Measurements from ENCODE around the gene IFTAP.

The IFTAP gene

DNA sequence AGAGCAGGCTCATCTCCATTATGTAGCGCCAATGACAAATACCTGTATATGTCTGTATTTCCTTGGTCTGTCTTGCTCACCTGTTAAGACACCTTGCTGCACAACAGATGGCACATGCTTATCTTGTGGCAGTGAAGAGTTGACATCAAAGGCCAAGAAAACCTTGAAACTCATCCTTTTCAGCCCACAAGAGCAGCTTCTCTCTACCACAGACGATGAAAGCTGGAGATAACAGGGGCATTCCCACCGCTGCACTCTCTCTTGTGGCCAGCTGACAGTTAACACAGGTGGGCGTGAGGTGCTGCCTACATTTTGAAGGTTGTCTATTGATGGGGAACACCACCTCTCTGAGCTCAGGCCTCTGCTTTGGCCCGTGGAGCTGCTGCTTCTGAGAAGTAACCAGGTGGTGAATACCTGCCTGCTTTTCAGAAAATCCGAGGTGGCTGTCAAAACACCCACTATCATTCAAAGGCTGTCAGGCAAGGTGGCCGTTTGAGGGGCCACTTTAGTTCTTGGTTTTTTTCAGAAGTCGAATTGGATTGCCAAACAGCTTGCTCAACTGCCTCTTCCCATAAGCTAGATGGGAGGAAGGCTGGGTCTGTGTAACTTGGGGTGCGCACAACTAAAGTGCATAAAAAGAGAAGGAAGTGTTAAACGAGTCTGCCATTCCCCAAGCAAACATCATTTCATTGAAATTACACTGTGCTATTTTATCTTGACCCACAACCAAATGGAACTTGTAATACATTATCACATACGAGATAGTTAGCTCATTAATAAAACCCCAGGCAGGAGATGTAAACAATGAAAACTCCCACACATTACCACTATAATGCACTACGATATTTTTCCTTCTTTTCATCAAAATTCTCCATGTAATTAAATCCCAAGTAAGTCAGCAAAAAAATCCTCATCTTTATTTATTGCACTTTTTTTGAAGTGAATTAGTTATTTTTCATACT lies 90.8 kb downstream of the IFTAP start:
- Histone ChIP-seq H3K4me1 (no peaks in the 10 kb centered on the region), H3K4me3 (ENCODE audit: low read depth, low read length) (no peak overlapping the region), H3K27me3 (ENCODE audit: control insufficient read depth, insufficient read depth, low read length) (no peaks in the 10 kb centered on the region), H3K4me2 (ENCODE audit: low read length) (no peak overlapping the region), H3K9ac (no peak overlapping the region), H3K9me3 (ENCODE audit: control insufficient read depth, low read length) (no peaks in the 10 kb centered on the region), H2AFZ (no peak overlapping the region), H3K79me2 (no peaks in the 10 kb centered on the region), H3K36me3 (ENCODE audit: control insufficient read depth, insufficient read depth, low read length) (no peaks in the 10 kb centered on the region), H3K27ac (no peak overlapping the region)
- TF ChIP-seq, protein P1, sequence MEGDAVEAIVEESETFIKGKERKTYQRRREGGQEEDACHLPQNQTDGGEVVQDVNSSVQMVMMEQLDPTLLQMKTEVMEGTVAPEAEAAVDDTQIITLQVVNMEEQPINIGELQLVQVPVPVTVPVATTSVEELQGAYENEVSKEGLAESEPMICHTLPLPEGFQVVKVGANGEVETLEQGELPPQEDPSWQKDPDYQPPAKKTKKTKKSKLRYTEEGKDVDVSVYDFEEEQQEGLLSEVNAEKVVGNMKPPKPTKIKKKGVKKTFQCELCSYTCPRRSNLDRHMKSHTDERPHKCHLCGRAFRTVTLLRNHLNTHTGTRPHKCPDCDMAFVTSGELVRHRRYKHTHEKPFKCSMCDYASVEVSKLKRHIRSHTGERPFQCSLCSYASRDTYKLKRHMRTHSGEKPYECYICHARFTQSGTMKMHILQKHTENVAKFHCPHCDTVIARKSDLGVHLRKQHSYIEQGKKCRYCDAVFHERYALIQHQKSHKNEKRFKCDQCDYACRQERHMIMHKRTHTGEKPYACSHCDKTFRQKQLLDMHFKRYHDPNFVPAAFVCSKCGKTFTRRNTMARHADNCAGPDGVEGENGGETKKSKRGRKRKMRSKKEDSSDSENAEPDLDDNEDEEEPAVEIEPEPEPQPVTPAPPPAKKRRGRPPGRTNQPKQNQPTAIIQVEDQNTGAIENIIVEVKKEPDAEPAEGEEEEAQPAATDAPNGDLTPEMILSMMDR (IDR thresholded peaks at IDR 0.05) = no peak

DNA sequence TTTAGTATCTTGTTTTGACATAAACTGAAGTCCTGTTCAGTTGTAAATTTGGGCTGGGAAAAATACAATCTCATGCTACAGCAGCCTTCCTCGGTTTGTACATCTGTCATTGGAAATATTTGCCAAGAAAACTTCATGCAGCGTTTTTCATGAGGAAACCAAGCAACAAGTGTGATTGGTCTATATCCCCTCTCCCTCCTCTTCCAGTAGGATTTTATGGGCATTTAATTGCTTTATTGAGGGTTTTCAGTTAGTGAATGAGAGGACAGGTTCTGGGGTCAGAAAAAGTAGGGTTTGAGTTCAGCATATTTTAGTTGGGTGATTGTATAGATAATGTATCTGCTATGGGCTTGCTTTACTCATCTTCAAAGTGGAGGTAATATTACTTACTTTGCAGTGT lies 93.8 kb downstream of the IFTAP start:
- Histone ChIP-seq H3K4me2 (ENCODE audit: low read length) (no peak overlapping the region), H3K27ac (no peak overlapping the region), H3K9me3 (ENCODE audit: control insufficient read depth, low read length) (no peaks in the 10 kb centered on the region), H3K27me3 (ENCODE audit: control insufficient read depth, insufficient read depth, low read length) (no peaks in the 10 kb centered on the region), H3K4me3 (ENCODE audit: low read depth, low read length) (no peak overlapping the region), H3K4me1 (no peaks in the 10 kb centered on the region), H3K36me3 (ENCODE audit: control insufficient read depth, insufficient read depth, low read length) (no peaks in the 10 kb centered on the region), H3K9ac (no peak overlapping the region), H2AFZ (no peak overlapping the region), H3K79me2 (no peaks in the 10 kb centered on the region)
- TF ChIP-seq, protein P1 (IDR thresholded peaks at IDR 0.05) = no peak

DNA sequence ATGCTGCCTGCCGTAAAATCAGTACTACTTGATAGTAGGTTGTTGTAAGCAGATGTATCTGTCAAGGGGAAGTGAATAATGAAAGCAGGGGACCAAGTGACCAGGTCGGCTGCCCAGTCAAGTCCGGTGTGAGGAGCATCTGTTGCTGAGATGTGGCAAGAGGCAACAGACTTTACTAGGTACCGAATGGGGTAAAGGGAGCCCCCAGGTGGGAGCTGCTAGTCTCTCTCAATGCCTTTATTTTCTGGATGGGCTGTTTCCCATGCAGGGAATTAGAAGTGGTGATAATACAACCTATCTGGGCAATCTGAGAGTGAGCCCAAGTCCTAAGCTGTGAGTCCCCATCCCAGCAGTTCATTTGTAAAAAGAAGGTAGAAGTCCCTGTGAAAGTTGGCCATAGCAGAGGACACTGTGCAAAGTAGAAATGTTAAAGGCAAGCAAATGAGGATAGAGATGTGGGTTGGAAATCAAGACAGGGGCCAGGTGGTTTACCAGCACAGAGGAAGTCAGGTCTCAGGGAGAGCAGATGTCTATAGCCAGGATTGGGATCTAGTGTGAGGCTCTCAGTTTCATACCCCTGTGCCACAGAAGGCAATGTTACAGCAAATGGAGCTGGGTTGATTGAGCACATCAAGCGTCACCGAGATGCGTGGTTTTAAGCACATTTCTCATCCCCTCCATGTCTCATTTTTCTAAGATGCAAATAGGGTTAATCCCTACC lies 94.4 kb downstream of the IFTAP start:
- H3K9me3 ChIP-seq (ENCODE audit: control insufficient read depth, low read length) = no peaks in the 10 kb centered on the region
- no peaks in the 10 kb centered on the region for H3K79me2 ChIP-seq
- no peaks in the 10 kb centered on the region for H3K36me3 ChIP-seq (ENCODE audit: control insufficient read depth, insufficient read depth, low read length)
- no peak overlapping the region for H3K27ac ChIP-seq
- H3K4me2 ChIP-seq (ENCODE audit: low read length) = no peak overlapping the region
- no peak overlapping the region for H3K4me3 ChIP-seq (ENCODE audit: low read depth, low read length)
- H3K27me3 ChIP-seq (ENCODE audit: control insufficient read depth, insufficient read depth, low read length) = no peaks in the 10 kb centered on the region
- H2AFZ ChIP-seq = no peak overlapping the region
- no peak overlapping the region for H3K9ac ChIP-seq
- TF ChIP-seq, protein P1 (IDR thresholded peaks at IDR 0.05) = no peak
- no peaks in the 10 kb centered on the region for H3K4me1 ChIP-seq

DNA sequence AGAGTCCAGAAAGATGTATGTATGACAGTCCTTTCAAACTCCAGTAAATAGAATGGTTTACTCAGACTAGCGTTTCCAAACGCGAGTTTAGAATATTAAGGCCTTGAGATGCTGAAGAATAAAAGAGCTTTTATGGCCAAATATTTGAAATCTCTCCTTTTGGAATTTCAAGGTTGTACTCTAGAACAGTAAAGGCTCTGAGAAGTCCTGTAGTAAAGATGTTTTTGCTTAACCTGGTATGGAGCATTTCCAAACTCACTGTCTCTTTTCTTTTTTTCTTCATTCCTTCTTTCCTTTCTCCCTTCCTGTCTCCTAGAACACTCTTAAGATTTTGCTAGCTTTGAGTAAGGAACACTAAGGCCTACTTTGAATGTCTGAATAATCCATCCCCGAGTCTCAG lies 95.1 kb downstream of the IFTAP start:
- Histone ChIP-seq H3K79me2 (no peaks in the 10 kb centered on the region), H3K4me1 (no peaks in the 10 kb centered on the region), H3K36me3 (ENCODE audit: control insufficient read depth, insufficient read depth, low read length) (no peaks in the 10 kb centered on the region), H3K9me3 (ENCODE audit: control insufficient read depth, low read length) (no peaks in the 10 kb centered on the region), H3K27ac (no peak overlapping the region), H3K4me3 (ENCODE audit: low read depth, low read length) (no peak overlapping the region), H3K9ac (no peak overlapping the region), H2AFZ (no peak overlapping the region), H3K4me2 (ENCODE audit: low read length) (no peak overlapping the region), H3K27me3 (ENCODE audit: control insufficient read depth, insufficient read depth, low read length) (no peaks in the 10 kb centered on the region)
- TF ChIP-seq, protein P1 (IDR thresholded peaks at IDR 0.05) = no peak

Data from parathyroid adenoma (tissue), 2 donors.